IPS DF 19.7 (cell line): ENCODE results near the gene ACSS1.

Experiments used
- DNase-seq: peaks from one replicate; pipeline ENCODE4 v3.0.0-alpha.2; 2013; ENCODE audit warnings: low read depth, low spot score

ACSS1 gene

GRCh38 chr20:25046181-25046641 lies 11.7 kb downstream of the ACSS1 start:
- no peak for DNase-seq

DNA sequence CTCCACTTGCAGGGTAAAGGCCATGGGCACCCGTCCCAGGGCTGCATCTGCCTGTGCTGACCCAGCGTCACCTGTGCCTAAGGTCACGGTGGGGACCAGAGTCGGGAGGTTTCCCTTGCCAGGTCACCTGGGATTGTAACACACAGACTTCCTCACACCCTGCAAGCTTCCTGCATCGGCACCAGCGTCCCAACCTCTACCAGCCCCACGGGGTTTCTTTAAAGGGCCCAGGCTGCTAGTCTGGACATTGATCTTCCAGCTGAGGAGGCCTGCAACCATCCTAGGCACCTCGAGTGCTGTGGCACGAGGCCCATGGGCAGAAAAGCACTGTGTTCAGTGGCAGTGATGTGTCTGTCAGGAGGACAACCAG lies 12.6 kb downstream of the ACSS1 start:
- DNase-seq = no peak

- DNase-seq = no peak
Observed at GRCh38 chr20:25044660-25045342, 13.1 kb downstream of the ACSS1 start.

- DNase-seq = no peak
Observed at GRCh38 chr20:25044261-25044560, 13.7 kb downstream of the ACSS1 start.

GRCh38 chr20:25043499-25044260 lies 14.3 kb downstream of the ACSS1 start:
- DNase-seq = no peak

DNA sequence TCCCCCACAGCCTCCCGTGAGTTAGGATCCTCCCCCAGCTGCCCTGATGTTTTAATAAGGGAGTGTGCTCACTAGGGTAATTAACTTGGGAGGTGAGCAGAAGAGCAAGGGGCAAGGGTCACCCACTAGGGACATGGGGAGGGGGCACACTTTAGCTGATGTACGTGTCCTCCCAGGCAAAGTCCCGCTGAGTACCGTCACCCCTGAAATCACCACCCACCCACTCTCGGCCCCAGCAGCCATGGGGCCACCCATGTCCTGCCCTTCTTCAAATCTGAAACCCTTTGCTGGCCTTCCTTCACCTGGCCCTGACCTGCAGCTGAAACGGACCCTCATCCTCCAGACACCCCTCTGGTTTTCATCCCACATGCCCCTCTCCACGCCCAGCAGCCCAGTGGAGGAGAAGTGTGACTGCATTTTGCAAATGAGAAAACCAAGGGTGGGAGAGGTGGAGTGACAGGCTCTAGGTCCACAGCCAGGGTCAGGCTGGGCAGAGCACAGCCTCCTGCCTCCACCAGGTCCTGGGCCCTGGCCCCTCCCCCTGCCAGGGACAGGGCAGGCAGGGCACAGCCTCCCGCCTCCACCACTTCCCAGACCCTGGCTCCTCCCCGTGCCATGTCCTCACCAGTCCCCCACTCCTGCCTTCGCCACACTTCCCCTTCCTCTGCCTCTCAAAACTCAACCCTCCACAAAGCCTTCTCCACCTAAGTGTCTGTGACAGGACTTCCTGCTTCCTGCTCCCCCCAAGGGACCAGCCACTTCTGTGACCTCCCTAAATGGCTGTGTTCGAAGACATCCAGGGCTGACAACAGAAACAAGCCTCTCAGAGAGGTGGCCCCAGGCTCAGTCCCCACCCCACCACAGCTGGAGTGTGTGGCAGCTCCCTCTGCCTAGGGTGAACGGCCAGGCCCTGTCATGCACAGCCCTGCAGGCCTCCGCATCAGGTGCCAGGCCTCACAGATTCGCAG lies 15.1 kb downstream of the ACSS1 start:
- DNase-seq = no peak

DNA sequence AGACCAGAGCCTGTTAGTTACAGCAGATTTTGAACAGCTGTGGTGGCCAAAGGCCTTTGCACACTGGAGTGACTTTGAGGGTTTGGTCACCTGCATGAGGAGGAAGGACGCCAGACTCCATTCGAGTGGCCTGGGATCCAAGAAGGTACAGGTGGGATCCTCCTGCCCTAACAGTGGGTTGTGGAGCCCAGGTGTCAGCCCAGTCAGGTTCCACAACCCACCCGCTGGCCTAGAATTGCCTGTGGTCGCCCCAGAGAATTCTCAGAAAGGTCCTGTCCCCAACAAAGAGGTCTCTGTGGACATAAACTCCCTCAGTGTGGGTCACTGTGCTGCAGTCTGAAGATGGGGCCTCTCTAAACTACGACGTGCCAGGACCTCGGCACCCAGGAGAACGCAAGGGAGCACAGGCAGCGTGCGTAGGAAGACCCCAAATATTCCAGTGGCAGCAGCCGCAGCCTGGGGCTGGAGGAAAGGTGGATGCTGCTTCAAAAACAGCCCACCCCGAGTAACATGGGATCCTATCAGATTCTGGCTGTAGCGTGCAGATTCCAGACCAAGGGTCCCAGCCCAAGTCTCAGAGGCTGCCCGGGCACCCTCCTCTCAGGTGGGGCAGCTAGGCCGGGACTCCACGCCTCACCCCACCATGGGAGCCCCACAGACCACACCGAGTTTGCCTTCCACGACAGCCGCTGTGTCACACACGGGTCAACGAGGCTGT lies 16.0 kb downstream of the ACSS1 start:
- no peak for DNase-seq

- DNase-seq = no peak
Observed at GRCh38 chr20:25040438-25040831, 17.5 kb downstream of the ACSS1 start.

- no peak for DNase-seq
Observed at GRCh38 chr20:25039697-25040437, 18.1 kb downstream of the ACSS1 start.

DNA sequence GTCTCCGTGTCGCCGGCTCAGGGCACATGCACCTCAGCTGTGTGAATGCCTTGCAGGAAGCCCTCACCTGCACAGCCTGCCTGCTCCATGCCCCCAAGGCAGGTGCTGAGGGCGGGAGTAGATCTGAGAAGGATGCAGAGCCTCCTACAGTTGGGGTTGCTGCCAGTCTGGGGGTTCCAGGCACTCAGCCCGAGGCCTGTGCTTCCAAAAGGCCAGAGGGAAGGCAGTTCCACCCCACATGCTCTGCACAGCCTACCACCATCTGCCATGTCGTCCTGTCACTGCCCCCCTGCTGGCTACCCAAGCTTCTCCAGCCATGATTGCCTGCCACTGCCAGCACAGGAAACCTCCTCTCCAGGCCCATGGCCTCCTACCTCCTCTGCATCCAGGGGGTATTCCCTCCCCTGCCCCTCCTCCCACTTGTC lies 19.3 kb downstream of the ACSS1 start:
- no peak for DNase-seq

GRCh38 chr20:25038103-25038410 lies 19.9 kb downstream of the ACSS1 start:
- DNase-seq = no peak

DNA sequence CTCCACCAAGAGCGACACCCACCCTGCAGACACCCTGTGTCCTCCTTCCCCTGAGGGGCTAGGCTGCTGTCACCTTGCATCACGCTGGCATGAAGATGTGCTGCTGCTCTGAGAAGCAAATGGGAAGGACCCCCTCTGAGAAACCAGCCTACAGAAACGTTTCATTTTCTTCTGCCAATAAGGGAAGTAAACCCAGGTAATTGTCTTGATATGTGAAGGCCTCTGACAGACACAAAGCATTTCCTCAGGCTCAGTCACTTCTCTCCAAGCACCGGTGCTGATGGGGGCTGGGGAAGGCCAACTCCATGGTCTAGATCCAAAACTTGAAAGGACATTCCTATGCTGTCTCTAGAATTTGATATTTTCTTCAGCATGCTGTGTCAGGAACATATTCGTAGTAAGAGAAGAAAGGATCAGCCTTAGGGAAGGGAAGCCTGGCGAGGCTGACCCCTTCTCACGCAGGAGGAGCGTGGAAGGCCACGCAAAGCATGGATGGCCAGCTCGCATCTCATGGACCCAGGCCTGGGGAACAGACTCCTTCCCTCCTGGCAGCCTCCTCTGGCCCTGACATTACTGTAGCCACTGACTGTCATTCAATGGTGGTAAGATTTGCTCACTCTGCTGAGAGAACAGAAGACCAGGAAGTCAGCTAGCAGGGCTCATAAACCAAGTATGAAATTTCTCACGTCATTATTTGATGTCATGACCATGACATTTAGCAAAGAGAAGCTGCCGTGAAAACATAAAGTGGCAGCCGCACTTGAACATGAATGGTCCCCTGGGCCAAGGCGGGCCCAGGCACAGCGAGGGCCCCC lies 20.4 kb downstream of the ACSS1 start:
- no peak for DNase-seq

DNA sequence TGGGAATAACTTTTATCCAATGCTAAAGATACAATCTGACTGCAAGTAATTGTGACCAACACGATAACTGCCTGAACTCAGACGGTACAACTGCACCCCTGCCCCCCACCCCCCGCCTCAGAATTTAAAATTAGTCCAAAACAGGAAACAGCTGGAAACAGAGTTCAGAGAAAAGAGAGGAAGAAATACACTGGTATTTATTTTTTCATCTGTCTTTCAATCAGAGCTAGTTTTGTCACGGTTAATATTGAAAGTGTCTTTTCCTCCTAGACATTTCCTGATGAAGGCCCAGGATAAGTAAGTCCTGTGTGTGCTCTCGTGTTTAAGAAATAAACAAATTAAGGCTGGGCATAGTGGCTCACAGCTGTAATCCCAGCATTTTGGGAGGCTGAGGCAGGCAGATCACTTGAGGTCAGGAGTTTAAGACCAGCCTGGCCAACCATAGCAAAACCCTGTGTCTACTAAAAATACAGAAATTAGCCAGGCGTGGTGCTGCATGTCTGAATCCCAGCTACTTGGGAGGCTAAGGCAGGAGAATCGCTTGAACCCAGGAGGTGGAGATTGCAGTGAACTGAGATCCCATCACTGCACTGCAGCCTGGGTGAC lies 21.5 kb downstream of the ACSS1 start:
- no peak for DNase-seq

- no peak for DNase-seq
Observed at GRCh38 chr20:25035921-25036320, 22.0 kb downstream of the ACSS1 start.

DNA sequence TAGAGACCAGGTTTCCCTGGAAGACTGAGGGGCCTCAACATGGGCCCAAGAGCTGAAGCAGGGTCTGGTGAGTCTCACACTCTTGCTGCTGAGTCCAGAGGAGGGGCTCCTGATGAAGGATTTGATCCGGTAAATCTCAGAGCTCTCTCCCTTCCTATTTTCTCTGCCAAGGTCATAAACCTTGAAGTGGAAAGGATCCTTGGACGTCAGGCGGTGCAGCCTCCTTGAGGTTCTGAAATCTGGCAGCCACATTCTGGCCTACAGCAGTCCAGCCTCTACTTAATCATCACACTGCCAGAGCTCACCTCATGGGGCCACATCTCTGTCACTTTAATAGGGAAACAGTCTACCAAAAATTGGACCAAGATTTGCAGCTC lies 24.0 kb downstream of the ACSS1 start:
- DNase-seq = no peak

- DNase-seq = no peak
Observed at GRCh38 chr20:25033265-25033923, 24.5 kb downstream of the ACSS1 start.

DNA sequence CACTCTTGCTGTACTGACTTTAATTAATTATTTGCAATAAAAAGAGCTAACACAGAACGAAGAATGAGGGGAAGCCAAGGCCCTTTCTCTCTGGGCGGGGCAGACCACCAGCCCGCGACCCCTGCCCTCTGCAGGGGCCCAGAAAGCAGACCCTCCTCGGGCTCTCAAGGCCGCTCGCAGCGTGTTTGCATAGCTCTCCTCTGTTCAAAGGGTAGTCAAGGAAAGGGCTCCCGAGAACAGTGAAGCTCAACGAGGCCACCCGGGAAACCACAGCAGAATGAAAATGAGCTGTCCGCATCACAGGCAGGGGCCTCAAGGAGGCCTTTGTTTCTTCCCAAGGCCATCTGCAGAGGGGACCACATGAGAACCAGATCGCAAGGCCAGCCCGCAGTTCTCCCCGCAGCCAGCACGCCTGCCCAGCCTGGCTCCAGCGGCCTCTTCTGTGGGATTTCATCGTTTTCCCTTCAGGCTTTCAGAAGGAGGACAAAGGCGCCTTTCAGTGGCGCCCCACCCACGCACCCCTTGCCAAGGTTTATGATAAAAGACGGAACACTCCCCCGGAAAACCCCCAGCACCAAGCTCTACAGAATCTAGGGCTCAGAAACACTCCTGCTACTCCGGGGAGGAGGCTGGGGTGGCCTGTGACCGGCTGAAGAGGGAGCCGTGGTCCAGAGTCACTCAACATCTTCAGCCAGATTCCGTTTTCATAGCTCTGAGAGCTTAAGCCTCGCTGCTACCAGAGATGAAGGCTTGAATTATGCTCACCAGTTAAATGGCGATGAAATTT lies 25.3 kb downstream of the ACSS1 start:
- DNase-seq = no peak

GRCh38 chr20:25032065-25032477 lies 25.9 kb downstream of the ACSS1 start:
- DNase-seq = no peak

DNA sequence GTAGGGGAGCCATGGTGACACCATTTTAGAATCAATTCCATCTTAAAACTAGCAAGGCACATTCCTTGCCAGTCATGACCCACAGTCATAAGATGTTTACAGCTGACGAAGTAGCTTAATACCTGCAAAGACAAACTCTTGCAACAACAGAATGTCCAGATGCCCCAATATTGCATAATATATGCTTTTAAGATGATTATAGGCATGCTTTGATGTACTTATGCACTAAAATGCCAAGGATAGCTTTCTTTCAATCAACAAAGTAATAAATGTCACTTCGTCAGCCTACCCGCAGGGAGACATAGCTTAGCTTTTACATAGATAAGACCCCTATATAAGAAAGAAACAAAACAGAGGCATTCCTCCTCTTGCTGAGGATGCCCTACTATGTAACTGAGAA lies 26.7 kb downstream of the ACSS1 start:
- no peak for DNase-seq
